WERI-Rb-1 (cell line): Measurements from ENCODE around the gene TAX1BP1.

Experiments used
- DNase-seq: peaks from one replicate; pipeline ENCODE4 v3.0.0-alpha.2; 2020
- H3K27ac ChIP-seq: fragments of 250-450 bp; sonication (Bioruptor Pico); 2 replicates; pipeline ENCODE4 v1.5.1; 2020; ENCODE audit warnings: mild to moderate bottlenecking, moderate library complexity
- H3K27me3 ChIP-seq: fragments of 250-450 bp; sonication (Bioruptor Pico); 2 replicates; pipeline ENCODE4 v1.5.1; 2021; ENCODE audit warnings: mild to moderate bottlenecking, low read depth, moderate library complexity; ENCODE audit not compliant: insufficient read depth, severe bottlenecking
- H3K36me3 ChIP-seq: fragments of 250-450 bp; sonication (Bioruptor Pico); 2 replicates; pipeline ENCODE4 v1.5.1; 2020; ENCODE audit warnings: mild to moderate bottlenecking, moderate library complexity
- H3K4me3 ChIP-seq: 2 replicates; pipeline ENCODE4 v1.5.1; 2011; ENCODE audit warnings: low read depth, mild to moderate bottlenecking, control low read depth, low read length
- H3K9me3 ChIP-seq: fragments of 250-450 bp; sonication (Bioruptor Pico); 2 replicates; pipeline ENCODE4 v1.5.1; 2021; ENCODE audit warnings: mild to moderate bottlenecking, moderate library complexity; ENCODE audit not compliant: severe bottlenecking
- TF ChIP-seq, protein P1 (sequence below): IDR thresholded peaks from 2 replicates; pipeline ENCODE4 v1.5.1; 2011; ENCODE audit warnings: low read depth, mild to moderate bottlenecking, control low read depth, inconsistent platforms, low read length

Gene TAX1BP1

DNA sequence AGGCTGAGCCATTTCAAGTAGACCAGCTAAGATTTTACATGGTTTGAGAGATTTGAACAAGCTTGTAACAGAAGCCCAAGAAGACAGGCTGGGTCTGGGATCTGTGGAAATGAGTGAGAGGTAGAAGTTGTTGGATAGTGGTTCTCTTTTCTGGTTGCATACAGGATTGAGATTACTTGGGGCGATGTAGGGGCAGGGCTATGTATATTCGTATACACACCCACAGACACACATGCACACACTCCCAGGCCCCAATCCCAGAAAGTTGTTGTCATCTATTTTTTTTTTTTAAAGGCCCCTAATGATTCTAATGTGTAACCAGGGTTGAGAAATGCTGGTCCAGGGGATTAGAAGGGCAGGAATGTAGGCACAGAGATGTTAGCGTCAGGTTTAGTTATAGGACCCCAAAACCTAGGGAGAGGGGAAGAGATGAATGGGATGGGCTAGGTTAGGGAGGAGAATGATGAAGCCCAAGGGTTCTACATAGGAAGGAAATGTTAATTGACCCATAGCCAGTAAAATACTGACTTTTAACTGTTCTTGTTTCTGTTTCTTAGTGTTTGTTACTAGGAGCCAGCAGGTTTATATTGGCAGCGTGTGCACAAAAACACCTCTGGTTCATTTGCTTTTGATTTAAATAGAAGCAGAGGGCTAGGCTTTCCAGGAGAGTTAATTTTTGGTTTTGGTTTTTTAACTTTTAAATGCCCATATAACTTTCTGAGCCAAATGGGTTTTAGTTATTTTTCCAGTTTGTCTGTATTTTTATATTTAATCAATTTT lies 7.8 kb downstream of the TAX1BP1 start:
- no peak overlapping the region for H3K4me3 ChIP-seq
- peaks cover 26% of the 10 kb centered on the region for H3K36me3 ChIP-seq
- no peaks in the 10 kb centered on the region for H3K27me3 ChIP-seq
- TF ChIP-seq, protein P1, sequence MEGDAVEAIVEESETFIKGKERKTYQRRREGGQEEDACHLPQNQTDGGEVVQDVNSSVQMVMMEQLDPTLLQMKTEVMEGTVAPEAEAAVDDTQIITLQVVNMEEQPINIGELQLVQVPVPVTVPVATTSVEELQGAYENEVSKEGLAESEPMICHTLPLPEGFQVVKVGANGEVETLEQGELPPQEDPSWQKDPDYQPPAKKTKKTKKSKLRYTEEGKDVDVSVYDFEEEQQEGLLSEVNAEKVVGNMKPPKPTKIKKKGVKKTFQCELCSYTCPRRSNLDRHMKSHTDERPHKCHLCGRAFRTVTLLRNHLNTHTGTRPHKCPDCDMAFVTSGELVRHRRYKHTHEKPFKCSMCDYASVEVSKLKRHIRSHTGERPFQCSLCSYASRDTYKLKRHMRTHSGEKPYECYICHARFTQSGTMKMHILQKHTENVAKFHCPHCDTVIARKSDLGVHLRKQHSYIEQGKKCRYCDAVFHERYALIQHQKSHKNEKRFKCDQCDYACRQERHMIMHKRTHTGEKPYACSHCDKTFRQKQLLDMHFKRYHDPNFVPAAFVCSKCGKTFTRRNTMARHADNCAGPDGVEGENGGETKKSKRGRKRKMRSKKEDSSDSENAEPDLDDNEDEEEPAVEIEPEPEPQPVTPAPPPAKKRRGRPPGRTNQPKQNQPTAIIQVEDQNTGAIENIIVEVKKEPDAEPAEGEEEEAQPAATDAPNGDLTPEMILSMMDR, result no peak
- H3K9me3 ChIP-seq, result no peaks in the 10 kb centered on the region
- DNase-seq, result no peak
- H3K27ac ChIP-seq, result no peak overlapping the region

DNA sequence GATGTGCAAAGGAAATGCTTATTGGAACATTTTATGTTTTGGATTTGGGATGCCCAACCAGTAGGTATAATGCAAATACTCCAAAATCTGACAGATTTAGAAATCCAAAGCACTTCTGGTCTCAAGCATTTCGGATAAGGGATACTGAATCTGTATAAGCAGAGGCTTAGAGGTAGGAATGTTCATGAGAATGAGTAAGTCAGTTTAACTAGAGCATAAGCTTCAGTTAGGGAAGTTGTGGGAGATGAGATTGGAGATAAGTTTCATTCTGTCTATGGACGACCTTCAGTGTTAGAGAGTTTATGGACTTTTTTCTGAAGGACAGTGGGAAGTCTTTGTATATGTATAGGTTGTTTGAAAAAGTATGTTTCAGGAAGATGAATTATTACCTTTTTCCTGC lies 10.4 kb downstream of the TAX1BP1 start:
- no peak overlapping the region for H3K27ac ChIP-seq

DNA sequence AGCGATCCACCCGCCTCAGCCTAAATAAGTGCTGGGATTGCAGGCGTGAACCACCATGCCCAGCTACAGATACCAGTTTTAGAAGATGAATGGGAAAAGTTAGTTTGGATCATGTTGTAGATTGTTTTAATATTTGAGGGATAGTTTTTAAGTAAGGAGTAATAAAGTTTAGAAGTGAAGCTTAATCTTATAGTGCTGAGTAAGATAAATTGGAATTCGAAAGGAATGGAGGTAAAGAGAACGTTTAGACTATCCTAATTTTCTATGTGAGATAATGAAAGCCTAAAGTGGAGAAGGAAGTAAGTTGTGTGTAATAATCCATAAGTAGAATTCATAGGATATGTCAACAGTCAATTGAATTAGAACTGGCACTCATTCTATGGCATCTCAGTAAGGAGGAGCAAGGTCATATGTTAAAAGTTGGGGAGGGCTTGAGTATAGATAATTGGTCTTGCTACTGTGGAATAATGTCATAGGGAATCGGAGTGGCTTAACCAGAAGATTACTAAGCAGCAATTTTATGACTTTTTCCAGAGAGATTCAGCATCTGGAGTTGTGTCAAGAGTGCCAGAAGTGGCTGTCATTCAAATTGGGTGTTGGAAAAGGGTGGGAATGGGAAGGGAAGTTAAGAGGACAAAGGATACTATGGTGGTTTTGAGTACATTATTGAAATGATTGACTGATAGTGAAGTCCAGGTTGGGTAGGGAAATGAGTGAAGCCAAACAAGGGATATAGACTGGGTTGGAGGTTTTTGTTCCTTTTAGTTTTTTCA lies 12.1 kb downstream of the TAX1BP1 start:
- H3K36me3 ChIP-seq, result peaks cover 26% of the 10 kb centered on the region
- H3K27me3 ChIP-seq, result no peaks in the 10 kb centered on the region
- DNase-seq, result no peak
- no peaks in the 10 kb centered on the region for H3K9me3 ChIP-seq
- H3K4me3 ChIP-seq, result no peak overlapping the region
- TF ChIP-seq, protein P1, result no peak
- H3K27ac ChIP-seq, result no peak overlapping the region

More for the DNA sequence above, 10.4 kb downstream of the TAX1BP1 start:
- Histone ChIP-seq H3K4me3 (no peak overlapping the region), H3K27me3 (no peaks in the 10 kb centered on the region), H3K9me3 (no peaks in the 10 kb centered on the region), H3K36me3 (peaks cover 26% of the 10 kb centered on the region)
- DNase-seq, result no peak
- TF ChIP-seq, protein P1, result no peak

DNA sequence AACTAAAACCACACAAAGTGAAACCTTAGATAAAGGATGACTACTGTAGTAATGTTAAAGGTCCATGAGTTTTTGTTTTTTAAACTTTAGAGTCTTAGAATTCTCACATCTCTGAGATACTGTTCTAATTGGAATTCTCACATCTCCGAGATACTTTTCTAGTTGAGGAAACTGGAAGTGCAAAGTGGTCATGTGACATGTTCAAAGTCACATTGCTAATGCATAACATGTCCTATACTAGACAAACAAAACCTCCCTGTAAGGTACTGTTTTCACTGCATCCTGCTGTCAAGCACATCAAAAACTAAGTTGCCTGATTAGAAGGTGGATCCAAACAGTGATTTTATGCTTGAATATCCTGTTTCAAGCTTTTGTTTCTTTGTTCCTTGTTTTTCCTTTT lies 13.9 kb downstream of the TAX1BP1 start:
- Histone ChIP-seq H3K4me3 (no peak overlapping the region), H3K36me3 (peaks cover 26% of the 10 kb centered on the region), H3K9me3 (no peaks in the 10 kb centered on the region), H3K27ac (no peak overlapping the region), H3K27me3 (no peaks in the 10 kb centered on the region)
- DNase-seq, result no peak
- TF ChIP-seq, protein P1, result no peak

DNA sequence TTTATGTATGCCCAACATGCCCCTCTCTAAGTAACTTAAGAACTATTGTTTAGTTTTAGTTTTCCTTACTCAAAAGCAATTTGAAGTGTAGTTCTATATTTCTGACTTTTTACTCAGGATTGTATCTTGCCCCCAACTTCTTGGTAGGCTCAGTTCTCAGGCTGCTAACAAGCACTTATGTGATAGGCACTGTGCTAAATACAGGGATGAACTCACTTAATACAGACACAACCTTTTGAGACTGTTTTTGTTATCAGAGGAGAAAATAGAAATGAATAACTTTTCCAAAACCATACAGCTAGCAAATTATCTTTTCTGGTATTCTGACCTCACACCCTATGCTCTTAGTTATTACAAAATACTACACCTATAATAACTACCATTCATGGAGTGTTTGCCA lies 16.3 kb downstream of the TAX1BP1 start:
- Histone ChIP-seq H3K27me3 (no peaks in the 10 kb centered on the region), H3K27ac (no peak overlapping the region), H3K36me3 (peaks cover 5% of the 10 kb centered on the region), H3K9me3 (no peaks in the 10 kb centered on the region), H3K4me3 (no peak overlapping the region)
- DNase-seq, result no peak
- TF ChIP-seq, protein P1, result no peak
